H1 (cell line): Measurements from ENCODE around the gene NKX6-1. TPM values are rescaled to one million over a fixed set of nuclear protein-coding genes. Genes with fewer than 3 reads are reported as not detected.

Experiments used
- CTCF ChIA-PET: fragments of 300-600 bp; sonication (Branson Sonifier 250); formaldehyde crosslinking; loops from one replicate; lab custom pipeline; 2021; ENCODE audit not compliant: partially characterized antibody; lab: Charles Lee
- POLR2A ChIA-PET: fragments of 300-600 bp; sonication (Branson Sonifier 250); formaldehyde crosslinking; loops from one replicate; lab custom pipeline; 2021; ENCODE audit warnings: inconsistent platforms; ENCODE audit not compliant: partially characterized antibody; lab: Charles Lee
- DNase-seq, 2 experiments: peaks; one replicate each; pipeline versions ENCODE4 v3.0.0 to v3.0.0-alpha.2; 2010 to 2022; ENCODE audit warnings: low spot score in 2 of 2, low read depth in 1 of 2, mixed read lengths in 1 of 2
- FAIRE-seq: peaks from 2 replicates; lab custom pipeline; 2011; peaks lifted over from hg19 to GRCh38; lab: Jason Lieb, UNC
- H2AFZ ChIP-seq: 2 replicates; pipeline ENCODE4 v1.8.1; 2012; ENCODE audit warnings: low read length, inconsistent platforms
- H2AK5ac ChIP-seq: 2 replicates; pipeline ENCODE4 v1.6.1; 2013; ENCODE audit warnings: low read depth, low read length
- H2BK120ac ChIP-seq: replicated peaks from 2 replicates; pipeline ENCODE3; 2013; ENCODE audit warnings: low read depth, low read length, inconsistent platforms
- H2BK12ac ChIP-seq: 2 replicates; pipeline ENCODE4 v1.6.1; 2013; ENCODE audit warnings: low read depth, low read length
- H2BK15ac ChIP-seq: 2 replicates; pipeline ENCODE4 v1.6.1; 2013; ENCODE audit warnings: low read length
- H2BK20ac ChIP-seq: 2 replicates; pipeline ENCODE4 v1.6.1; 2013; ENCODE audit warnings: low read length
- H2BK5ac ChIP-seq: 2 replicates; pipeline ENCODE4 v1.6.1; 2013; ENCODE audit warnings: low read depth, low read length
- H3K14ac ChIP-seq: 2 replicates; pipeline ENCODE4 v1.6.1; 2013; ENCODE audit warnings: inconsistent platforms; ENCODE audit not compliant: insufficient read length
- H3K18ac ChIP-seq: 2 replicates; pipeline ENCODE4 v1.6.1; 2013; ENCODE audit warnings: low read length; ENCODE audit errors: extremely low read depth
- H3K23ac ChIP-seq: 2 replicates; pipeline ENCODE4 v1.6.1; 2013; ENCODE audit warnings: inconsistent platforms; ENCODE audit not compliant: insufficient read length
- H3K23me2 ChIP-seq: 2 replicates; pipeline ENCODE4 v1.6.1; 2013; ENCODE audit warnings: low read depth, low read length
- H3K27ac ChIP-seq: 2 replicates; pipeline ENCODE4 v1.6.1; 2011; ENCODE audit warnings: low read depth, low read length, inconsistent platforms
- H3K27me3 ChIP-seq, 4 experiments: replicated peaks in 1 of 4; 1 replicate in 1 of 4; 2 replicates in 3 of 4; pipeline versions ENCODE4 v1.6.1 to v1.8.1; 2011 to 2013; ENCODE audit warnings: low read length in 3 of 4, mild to moderate bottlenecking in 3 of 4, inconsistent platforms in 2 of 4, mixed read lengths in 2 of 4, moderate library complexity in 1 of 4; ENCODE audit not compliant: control insufficient read depth in 3 of 4, insufficient read depth in 3 of 4; ENCODE audit errors: extremely low read depth in 1 of 4
- H3K36me3 ChIP-seq, 4 experiments: 2 replicates each; pipeline versions ENCODE4 v1.6.1 to v1.8.1; 2011 to 2013; ENCODE audit warnings: mild to moderate bottlenecking in 4 of 4, low read length in 3 of 4, moderate library complexity in 2 of 4, control low read depth in 1 of 4, inconsistent platforms in 1 of 4; ENCODE audit not compliant: insufficient read depth in 4 of 4, control insufficient read depth in 2 of 4
- H3K4ac ChIP-seq: replicated peaks from 2 replicates; pipeline ENCODE3; 2013; ENCODE audit warnings: low read length, low read depth, mixed read lengths, inconsistent platforms; ENCODE audit not compliant: insufficient read length
- H3K4me1 ChIP-seq, 4 experiments: replicated peaks in 1 of 4; 1 replicate in 1 of 4; 2 replicates in 3 of 4; pipeline versions ENCODE4 v1.6.1 to v1.8.1; 2011 to 2013; ENCODE audit warnings: low read length in 3 of 4, inconsistent platforms in 2 of 4, mixed read lengths in 1 of 4; ENCODE audit not compliant: insufficient read depth in 4 of 4, control insufficient read depth in 3 of 4
- H3K4me2 ChIP-seq, 2 experiments: 2 replicates each; pipeline versions ENCODE4 v1.6.1 to v1.8.1; 2011 to 2013; ENCODE audit warnings: low read depth in 2 of 2, low read length in 2 of 2, control low read depth in 1 of 2, inconsistent platforms in 1 of 2, mild to moderate bottlenecking in 1 of 2; ENCODE audit not compliant: insufficient read depth in 1 of 2
- H3K4me3 ChIP-seq, 4 experiments: fragments of 200-600, 300-600 bp in 1 of 4; sonication (generic), shearing (Covaris generic), sonication (Bioruptor Twin) in 1 of 4; 2 replicates each; pipeline versions ENCODE4 v1.5.1 to v1.8.1; 2011 to 2016; ENCODE audit warnings: low read length in 4 of 4, low read depth in 3 of 4, control low read depth in 2 of 4, inconsistent platforms in 2 of 4, mild to moderate bottlenecking in 2 of 4, mixed read lengths in 1 of 4, moderate library complexity in 1 of 4; ENCODE audit not compliant: insufficient read depth in 2 of 4; ENCODE audit errors: extremely low read depth in 1 of 4
- H3K56ac ChIP-seq: replicated peaks from 2 replicates; pipeline ENCODE3; 2013; ENCODE audit warnings: low read depth, mild to moderate bottlenecking, mixed read lengths, low read length, inconsistent platforms; ENCODE audit not compliant: insufficient read length
- H3K79me1 ChIP-seq: 2 replicates; pipeline ENCODE4 v1.6.1; 2013; ENCODE audit warnings: low read depth, low read length, control low read depth
- H3K79me2 ChIP-seq, 2 experiments: 2 replicates each; pipeline versions ENCODE4 v1.6.1 to v1.8.1; 2012 to 2013; ENCODE audit warnings: low read length in 2 of 2, mild to moderate bottlenecking in 2 of 2, inconsistent platforms in 1 of 2; ENCODE audit not compliant: insufficient read depth in 2 of 2, control insufficient read depth in 1 of 2
- H3K9ac ChIP-seq, 4 experiments: replicated peaks in 1 of 4; 1 replicate in 1 of 4; 2 replicates in 3 of 4; pipeline versions ENCODE4 v1.6.1 to v1.8.1; 2011 to 2013; ENCODE audit warnings: low read depth in 3 of 4, low read length in 3 of 4, control low read depth in 2 of 4, mild to moderate bottlenecking in 2 of 4, moderate library complexity in 2 of 4, inconsistent platforms in 1 of 4; ENCODE audit errors: extremely low read depth in 1 of 4
- H3K9me3 ChIP-seq, 2 experiments: 2 replicates each; pipeline versions ENCODE4 v1.6.1 to v1.8.1; 2012 to 2013; ENCODE audit warnings: mild to moderate bottlenecking in 2 of 2, moderate library complexity in 2 of 2, control low read depth in 1 of 2, inconsistent platforms in 1 of 2, low read depth in 1 of 2, low read length in 1 of 2, mixed read lengths in 1 of 2; ENCODE audit not compliant: insufficient read depth in 2 of 2
- H4K20me1 ChIP-seq, 2 experiments: replicated peaks in 1 of 2; 2 replicates each; pipeline versions ENCODE3 to v1.8.1; 2011 to 2013; ENCODE audit warnings: inconsistent platforms in 2 of 2, low read length in 2 of 2, mild to moderate bottlenecking in 1 of 2; ENCODE audit not compliant: insufficient read depth in 2 of 2, control insufficient read depth in 1 of 2
- H4K5ac ChIP-seq: 2 replicates; pipeline ENCODE4 v1.6.1; 2013; ENCODE audit warnings: low read length, low read depth, mixed read lengths, inconsistent platforms; ENCODE audit not compliant: insufficient read length
- H4K8ac ChIP-seq: 2 replicates; pipeline ENCODE4 v1.8.0; 2013; ENCODE audit warnings: mild to moderate bottlenecking, moderate library complexity, low read length, inconsistent platforms; ENCODE audit not compliant: insufficient read depth; ENCODE audit errors: extremely low read depth
- H4K91ac ChIP-seq: replicated peaks from 2 replicates; pipeline ENCODE3; 2013; ENCODE audit warnings: low read length, mixed read lengths, inconsistent platforms; ENCODE audit not compliant: insufficient read length
- NANOG ChIP-seq: IDR thresholded peaks from 2 replicates; pipeline ENCODE4 v1.6.1; 2011; ENCODE audit warnings: low read length, low read depth, mild to moderate bottlenecking, inconsistent platforms; ENCODE audit not compliant: insufficient read depth, poor library complexity, severe bottlenecking
- POLR2AphosphoS5 ChIP-seq: IDR thresholded peaks from 2 replicates; pipeline ENCODE4 v1.6.1; 2011; ENCODE audit warnings: low read depth, low read length
- TAF1 ChIP-seq: IDR thresholded peaks from 2 replicates; pipeline ENCODE4 v1.6.1; 2011; ENCODE audit warnings: mild to moderate bottlenecking, low read depth, low read length
- WGBS, 2 experiments: shearing (Covaris generic) in 1 of 2; methylation state at CpG; one replicate each; pipeline versions ENCODE4 v1.1.6 to v1.1.7; 2013 to 2015; ENCODE audit warnings: low lambda C conversion rate in 2 of 2, mixed read lengths in 2 of 2, inconsistent platforms in 1 of 2, low coverage in 1 of 2, missing lambda C conversion rate in 1 of 2; ENCODE audit not compliant: insufficient replicate concordance in 2 of 2, insufficient coverage in 1 of 2, insufficient read length in 1 of 2; ENCODE audit errors: extremely low coverage in 1 of 2, missing lambda C conversion rate in 1 of 2; 5-methylcytosine and 5-hydroxymethylcytosine counted together
- polyA plus RNA-seq, 7 experiments: library from polyadenylated mRNA; depleted of rRNA in 3 of 7; stranded (reverse) in 5 of 7; unstranded in 2 of 7; fragments of >200 nt in 5 of 7; fragments of 200-250 nt in 2 of 7; gene quantifications; 1 replicate in 5 of 7; 2 replicates in 1 of 7; 4 replicates in 1 of 7; pipeline versions ENCODE4 v1.2.1 to v1.2.3, GENCODE V29; 2011 to 2013; ENCODE audit warnings: missing spikeins in 2 of 7, mixed read lengths in 2 of 7
- total RNA-seq: library from RNA; stranded (reverse); fragmentation: NEBNext Ultra II Directional; extraction: Animal tissue kit (Norgen Biotek cat#: 25700); gene quantifications from 2 replicates; pipeline ENCODE4 v1.2.1, GENCODE V29; 2021

Gene NKX6-1
- total and polyA plus RNA-seq, 2 of the 8 experiments (the other 6 are each of a cell fraction or from before 2014, with no cell fraction given), result 0.03 to 0.45 TPM

DNA sequence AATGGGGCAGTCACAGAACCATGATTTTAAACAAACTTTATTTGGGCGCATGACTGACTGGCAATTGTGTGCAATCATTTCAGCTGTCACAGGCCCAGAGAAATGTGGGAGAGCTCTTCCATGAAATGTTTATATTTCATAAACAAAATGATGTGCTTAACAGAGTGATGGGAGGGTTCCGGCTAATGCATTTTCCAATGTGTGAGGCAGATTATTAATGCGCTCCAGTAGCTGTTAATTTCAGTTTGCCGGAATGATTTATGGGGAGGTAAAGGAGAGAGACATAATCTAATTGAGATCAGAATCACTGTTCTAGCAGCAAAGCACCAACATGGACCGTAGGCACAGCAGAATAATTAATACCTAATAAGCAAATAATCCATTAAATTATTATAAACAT, 55.6 kb downstream of the NKX6-1 start:
- Histone ChIP-seq H2BK15ac (no peak overlapping the region), H2BK120ac (no peak overlapping the region), H3K23ac (no peak overlapping the region), H2BK20ac (no peak overlapping the region), H3K56ac (no peak overlapping the region), H3K9ac (no peak overlapping the region), H2BK12ac (no peak overlapping the region), H3K14ac (no peak overlapping the region), H3K4me2 (no peak overlapping the region), H3K4me3 (no peak overlapping the region), H2AK5ac (no peak overlapping the region), H3K27me3 (no peaks in the 10 kb centered on the region), H3K36me3 (no peaks in the 10 kb centered on the region), H3K4me1 (no peaks in the 10 kb centered on the region), H4K91ac (no peak overlapping the region), H3K27ac (no peak overlapping the region), H3K4ac (no peak overlapping the region), H4K5ac (no peak overlapping the region), H4K8ac (no peak overlapping the region), H3K18ac (no peak overlapping the region), H3K79me1 (no peaks in the 10 kb centered on the region), H4K20me1 (no peaks in the 10 kb centered on the region), H2BK5ac (no peak overlapping the region), H3K79me2 (no peaks in the 10 kb centered on the region), H2AFZ (no peak overlapping the region), H3K9me3 (no peaks in the 10 kb centered on the region), H3K23me2 (no peaks in the 10 kb centered on the region)
- POLR2A ChIA-PET, result no interaction called here
- WGBS, 2 experiments, result 85% methylated on average over 5 of the region's 5 CpGs; no CpG with 5 or more reads in 1 of the 2 experiments
- FAIRE-seq (no peak), DNase-seq (no peak)
- CTCF ChIA-PET, result interaction anchor here (4.0 kb wide), 1 partner anchor 9 kb away, joined by 34 read pairs; no protein-coding TSS in a partner anchor
- TF ChIP-seq POLR2AphosphoS5, result no peak
- no peak for TF ChIP-seq NANOG
- TF ChIP-seq TAF1, result no peak
